ENCODE measurements around the gene ITSN1.
"Not testable (repeated sequence)": the region's sequence is repeated elsewhere in the genome, so short reads cannot be mapped to it uniquely, and the experiment has no call there.

The ITSN1 gene

DNA sequence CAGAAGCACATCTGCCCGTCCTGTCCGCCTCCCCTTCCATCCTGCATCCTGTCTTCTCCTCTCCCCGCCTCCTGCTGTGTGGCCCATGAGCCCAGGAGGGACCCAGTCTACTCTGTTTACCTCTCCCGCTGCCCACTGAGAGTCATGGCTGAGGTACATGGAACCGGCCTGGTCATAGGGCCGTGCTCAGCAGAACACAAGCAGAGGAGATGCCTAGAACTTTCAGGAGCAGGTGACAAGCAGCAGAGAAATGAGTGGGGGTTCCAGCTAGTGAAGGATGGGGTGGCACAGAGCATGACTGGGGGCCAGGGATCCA lies 202.5 kb downstream of the ITSN1 start:
- DNase-seq = no peak

DNA sequence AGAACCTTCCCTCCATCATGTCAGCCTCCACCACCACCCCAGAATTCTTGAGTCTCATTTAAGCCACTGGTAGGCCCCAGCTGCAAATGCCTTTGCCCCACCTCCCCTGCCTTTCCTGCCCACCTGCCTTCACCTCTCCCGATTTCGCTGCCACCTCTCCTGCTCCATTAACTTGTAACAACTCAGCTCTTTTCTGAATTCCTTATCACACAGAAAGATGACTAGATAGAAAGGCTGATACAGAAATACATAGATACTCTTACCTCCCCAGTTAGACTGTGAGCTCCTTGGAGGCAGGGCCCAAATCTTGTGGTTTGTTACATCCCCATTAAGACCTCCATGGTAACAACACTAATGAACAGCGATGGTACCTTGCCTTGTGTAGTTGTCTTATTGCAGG lies 203.8 kb downstream of the ITSN1 start:
- DNase-seq = no peak

DNA sequence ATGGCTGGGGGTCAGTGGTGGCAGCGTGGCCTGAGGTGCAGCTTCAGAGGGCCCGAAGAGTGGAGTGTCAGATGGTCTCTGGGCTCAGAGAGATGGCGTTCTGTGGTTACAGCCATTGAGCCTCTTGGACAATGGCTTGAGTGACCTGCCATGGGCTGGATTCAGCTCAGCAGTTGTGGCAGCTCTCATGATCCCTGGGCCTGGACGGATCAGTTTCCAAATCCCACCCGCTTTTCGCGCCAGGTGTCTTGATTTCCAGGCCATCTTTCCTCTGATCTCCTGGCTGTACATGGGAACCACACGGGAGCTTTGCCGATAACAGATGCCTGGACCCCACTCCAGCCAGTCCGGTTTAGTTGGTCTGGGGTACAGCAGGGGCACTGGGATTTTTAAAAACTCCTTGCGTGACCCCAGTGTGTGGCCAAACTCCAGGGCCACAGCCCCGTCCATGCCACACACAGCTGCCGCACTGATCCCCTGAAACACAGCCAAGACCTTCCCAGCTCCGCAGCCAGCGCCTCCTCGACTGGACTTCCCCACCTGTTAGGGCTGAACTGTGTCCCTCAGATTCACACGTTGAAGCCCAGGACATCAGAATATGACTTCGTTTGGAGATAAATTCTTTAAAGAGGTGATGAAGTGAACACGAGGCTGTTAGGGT lies 205.4 kb downstream of the ITSN1 start:
- no peak for DNase-seq

DNA sequence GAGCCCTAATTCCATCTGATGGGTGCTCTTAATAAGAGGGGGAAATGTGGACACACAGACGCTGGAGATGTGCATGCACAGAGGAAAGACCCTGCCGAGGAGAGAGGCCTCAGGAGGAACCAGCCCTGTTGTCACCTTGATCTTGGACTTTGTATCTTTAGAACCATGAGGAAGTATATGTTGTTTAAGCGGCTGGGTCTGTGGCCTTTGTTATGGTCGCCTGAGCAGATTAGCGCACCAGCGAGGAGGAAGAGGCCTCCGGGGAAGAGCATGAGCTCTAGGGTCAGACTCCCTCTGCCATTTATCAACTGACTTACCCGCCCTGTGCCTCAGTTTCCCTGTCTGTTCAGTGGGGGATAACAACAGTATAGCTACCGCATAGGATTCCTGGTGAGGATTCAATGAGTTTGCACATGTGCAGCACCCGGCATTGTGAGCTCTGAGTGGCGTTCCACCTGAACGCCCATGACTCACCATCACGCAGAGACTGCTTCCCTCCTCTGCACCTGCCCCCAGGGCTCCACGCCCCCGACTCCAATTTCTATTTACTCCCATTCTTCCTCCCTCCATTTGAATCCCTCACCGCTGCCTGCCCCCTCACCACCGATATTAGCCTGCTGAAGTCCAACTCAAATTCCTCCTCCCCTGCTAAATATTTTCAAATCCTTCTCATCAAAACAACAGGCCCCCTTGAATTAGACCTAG lies 206.1 kb downstream of the ITSN1 start:
- DNase-seq = no peak

DNA sequence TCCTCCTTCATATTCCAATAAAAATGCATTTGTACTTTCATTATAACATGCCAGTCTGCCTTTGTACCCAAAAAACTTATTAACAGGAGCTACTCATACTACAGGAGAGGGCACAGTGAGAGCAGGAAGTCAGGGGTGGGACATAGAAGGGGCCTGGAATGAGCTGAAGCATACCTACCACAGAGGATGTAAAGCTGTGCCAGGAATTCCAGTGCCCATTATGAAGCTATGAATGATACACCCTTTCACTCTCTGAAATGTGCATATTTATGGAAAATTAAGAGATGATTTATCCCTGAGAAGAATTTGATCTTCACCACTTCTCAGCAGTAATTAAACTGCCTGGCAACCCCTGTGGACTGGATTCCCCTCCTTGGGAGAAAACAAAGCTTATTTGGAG lies 207.5 kb downstream of the ITSN1 start:
- DNase-seq = no peak

DNA sequence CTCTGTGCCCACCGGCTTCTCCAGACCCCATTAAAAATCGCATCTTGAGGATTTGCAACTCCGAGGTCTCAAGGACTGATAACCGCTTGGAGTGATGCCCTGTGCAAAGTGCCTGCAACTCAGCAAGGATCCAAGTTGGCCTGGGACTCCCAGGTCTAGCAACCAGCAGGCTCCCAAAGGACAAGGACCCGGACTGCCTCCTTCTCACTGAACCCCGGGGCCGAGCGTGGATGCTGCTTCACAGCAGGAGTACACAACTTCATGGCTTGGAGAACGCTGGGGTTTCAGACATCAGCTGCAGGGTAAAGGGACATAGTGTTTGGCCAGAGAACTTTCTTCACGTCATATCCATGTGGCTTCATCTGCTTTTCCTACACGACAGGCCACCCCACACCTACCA lies 208.1 kb downstream of the ITSN1 start:
- DNase-seq = no peak

DNA sequence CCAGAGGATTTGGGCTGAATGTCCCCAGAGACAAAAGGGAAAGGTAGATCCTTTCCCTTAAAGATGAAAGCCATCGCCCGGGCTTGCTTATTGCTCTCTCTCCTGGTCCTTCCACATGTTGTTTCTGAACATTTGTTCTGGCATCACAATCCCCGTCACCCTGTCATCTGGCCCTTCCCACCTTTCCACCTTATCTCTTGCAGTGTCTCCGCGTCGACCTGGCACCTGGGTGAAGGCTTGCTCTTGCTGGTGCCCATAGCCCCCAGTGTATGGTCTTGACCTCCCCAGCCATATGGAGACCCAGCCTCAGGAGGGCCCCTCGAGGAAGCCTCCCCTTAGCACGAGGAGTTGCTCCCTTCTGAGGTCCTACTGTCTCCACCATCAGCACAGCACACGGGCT lies 208.7 kb downstream of the ITSN1 start:
- no peak for DNase-seq

DNA sequence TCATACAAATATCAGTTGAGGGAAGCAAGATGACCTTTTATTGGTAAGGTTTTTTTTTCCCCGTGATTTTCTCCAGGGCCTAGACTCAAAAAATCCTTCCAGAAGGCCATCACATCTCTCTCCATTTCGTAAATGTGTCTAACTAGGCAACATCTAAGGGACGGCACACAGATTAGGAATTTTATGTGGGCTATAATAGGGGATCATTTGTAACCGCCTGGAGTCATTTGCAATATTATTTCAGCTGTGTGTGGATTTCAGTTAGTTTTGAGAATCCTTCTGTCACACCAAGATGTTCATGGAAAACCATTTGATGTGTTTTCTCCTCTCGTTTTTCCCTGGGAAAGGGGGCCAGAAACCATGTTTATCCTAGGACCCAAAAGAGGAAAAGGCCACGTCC lies 210.2 kb downstream of the ITSN1 start:
- DNase-seq = no peak

DNA sequence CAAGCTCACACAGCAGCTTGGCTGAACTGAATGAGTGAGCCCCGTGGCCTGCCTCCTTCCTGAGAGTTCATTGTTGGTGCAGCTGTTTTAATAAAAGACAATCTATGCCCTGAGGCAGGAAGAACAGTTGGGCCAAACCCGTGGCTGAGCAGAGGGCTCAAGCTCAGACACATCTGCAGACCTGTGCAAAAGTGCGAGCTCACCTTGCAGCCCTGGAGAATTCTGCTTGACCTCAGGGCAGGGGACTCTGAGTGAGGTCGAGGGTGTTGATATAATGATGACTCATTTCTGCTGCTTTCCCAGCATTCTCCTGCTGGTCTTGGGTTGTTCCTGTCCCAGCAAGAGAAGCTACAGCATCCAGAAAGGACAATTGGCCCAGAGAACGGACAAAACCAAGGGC lies 212.3 kb downstream of the ITSN1 start:
- no peak for DNase-seq

DNA sequence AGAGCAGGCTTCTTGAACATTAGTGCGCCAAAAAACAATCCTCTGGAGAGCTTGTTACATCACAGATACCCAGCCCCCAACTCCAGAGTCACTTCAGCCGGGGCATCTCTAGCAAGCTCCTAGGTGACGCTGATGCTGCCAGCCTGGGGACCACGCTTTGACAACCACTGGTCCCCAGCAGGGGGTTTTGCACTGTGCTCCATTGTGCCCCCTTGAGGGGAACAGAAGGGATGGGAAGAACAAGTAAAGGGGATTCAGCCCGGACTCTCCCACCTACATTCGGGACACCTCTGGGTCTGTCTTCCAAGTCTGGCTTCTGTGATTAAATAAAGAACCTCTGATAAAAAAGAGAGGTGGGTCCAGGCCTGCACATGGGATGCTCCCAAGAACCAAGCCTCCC lies 212.9 kb downstream of the ITSN1 start:
- no peak for DNase-seq

DNA sequence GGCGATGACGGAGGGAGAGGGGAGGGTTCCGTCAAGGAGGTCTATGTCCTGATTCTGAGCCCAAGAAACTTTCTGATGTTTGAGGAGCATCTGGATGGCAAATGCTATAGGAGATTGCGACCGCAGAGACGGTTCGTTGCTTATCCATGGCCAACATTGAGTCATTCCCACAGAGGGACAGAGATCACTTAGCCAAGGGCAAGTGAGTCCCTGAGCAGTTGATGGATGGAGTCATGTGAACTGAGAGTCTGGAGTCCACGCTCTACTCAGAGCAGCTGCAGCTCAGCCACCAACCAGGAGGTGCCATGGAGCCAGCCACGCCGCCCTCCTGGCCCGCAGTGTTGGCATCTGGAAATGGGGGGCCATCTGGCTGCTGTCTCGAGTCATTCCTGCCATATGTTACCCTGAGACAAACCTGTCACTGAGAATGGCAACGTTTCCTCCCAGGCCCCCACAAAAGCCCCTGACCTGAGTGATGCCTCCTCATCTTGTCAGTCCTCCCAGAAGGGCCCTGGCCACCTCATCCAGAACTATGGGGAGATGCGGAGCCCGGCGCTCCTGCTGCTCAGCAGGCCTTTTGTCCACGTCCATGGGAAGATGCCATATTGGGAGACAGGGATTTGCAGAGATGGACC lies 214.7 kb downstream of the ITSN1 start:
- no peak for DNase-seq

DNA sequence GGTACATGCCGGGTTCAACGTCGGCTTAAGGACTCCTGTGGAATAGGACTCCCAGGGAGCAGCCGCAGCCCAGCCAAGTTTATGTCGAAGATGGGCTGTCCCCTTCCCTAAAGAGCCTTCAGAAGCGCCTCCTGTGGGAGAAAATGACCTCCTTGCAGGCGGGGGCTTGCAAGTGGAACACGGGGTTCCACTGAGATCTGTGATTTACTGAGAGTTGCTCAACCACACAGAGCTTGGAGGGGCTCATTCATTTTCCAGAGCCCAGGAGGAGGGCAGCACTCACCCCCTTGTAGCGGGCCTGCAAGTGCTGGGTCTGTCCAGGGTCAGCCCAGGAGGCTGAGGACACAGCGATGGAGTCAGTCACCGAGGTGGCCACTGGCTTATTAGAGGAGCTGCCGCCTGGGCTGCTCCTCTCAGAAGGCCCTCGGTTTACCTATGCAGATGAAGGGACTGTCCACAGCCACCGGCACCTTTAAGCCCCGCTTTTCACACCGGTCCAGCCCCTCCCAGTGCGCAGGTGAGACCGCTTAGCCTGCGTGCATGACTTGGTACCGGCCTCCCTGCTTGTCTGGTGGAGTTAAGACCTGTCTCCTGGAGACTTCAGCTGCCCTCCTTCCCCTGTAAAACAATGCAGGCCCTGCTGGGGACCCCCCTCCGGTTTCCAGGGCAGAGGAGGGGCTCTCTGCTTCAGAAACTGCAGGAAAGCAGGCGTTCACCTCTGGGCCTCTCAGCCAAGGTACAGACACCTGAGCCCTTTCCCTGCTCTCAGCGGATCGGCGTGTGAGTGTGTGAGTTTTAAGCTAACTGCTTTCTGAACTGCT lies 215.8 kb downstream of the ITSN1 start:
- DNase-seq = no peak

DNA sequence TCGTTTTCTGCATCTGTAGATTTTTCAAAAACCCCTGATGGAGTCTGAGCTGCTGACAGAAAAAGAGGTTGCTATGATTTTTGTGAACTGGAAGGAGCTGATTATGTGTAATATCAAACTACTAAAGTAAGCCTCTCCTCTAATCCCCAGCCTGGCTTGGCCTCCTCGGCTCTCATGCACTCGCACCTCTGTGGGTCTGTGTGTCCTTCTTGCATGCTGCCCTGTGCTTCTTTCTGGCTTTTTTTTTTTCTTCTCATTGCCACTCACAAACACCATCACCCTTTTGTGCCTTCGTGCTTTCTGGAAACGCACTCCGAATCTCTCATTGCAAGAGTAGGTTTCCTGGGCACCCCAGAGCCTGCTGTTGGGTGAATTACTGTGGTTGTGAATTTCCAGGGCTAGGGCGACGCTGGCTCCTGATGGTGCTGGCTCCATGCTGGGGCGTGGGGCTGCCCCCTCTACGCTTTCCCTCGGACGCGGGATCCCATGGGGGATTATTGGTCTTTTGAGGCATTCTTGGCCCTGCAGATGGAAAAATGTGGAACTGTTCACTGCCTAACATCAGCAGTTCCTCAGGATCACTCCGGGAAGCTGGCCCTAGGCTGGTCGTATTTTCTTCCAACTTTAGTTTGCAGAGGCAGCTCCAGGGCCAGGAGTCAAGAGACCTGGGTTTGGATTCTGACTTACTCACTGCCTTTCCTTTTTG lies 216.5 kb downstream of the ITSN1 start:
- DNase-seq = no peak

DNA sequence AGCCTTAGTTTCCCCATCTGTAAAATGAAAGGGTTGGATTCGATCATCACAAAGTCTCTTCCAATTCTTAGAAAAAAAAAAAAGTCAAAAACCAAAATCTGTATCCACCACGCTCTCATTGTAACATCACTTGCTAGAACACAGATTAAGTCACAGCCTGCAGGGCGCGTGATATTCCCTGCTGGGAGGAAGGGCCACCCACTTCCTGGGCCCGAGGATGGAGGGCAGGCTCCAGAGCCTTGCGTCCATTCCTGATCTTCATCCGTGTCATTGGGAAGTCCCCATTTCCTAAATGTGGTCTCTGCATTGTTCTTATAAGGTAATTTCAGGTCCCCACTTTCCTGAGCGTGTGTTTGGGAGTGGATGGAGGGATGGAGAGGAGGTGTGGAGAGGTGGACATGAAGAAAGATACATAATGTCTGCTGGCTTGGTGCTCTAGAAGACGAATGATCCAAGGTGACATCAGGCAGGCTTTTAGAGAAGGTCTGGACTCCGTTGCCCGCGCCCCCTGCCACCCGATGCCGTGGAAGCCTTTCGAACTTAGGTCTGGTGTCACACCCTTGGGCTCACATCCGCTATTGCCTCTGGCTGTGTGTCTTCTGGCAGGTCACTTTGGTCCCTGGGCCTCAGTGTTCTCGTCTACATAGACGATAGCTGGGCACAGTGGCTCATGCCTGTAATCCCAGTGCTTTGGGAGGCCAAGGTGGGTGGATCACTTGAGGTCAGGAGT lies 217.2 kb downstream of the ITSN1 start:
- no peak for DNase-seq

DNA sequence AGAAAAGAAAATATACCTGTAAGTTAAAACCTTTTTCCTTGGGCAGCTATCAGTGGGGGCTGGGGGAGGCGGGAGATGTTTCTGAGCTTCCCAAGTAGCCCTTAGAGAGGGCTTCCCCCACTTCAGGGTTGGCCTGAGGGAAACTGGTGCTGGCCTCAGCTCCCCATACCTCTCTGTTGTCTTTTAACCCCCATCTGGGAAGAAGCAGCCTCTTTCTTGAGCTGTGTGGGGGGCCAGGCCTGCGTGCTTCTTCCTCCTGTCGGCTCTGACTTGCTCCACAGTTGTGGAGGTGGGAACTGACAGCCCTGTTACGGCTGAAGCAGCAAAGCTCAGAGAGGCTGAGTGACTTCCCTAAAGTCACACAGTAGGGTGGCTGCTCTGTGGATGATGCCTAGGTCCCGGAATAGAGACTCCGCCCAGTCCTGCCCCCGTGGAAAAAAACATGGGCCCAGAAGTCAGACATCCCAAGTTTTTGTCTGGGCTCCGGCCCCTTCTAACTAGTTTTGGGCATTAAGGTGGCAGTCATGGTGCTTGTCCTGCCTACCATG lies 218.1 kb downstream of the ITSN1 start:
- DNase-seq = no peak

DNA sequence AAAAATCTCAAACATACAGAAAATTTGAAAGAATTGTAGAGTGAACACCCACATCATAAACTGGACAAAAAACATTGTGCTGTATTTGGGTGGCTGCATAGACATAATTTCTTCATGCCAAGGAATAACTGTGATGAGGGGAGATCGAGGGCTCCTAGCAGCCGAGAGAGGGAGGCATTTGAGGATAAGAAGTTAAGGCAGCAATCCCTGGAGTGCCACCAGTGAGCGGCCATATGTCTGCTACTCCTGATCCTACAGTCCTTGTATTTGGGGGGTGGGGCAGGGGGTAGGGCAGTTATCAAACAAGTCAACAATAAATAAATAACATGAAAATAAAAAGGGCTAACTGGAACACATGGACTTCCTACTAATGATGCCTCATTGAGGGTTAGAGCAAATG lies 218.8 kb downstream of the ITSN1 start:
- no peak for DNase-seq

DNA sequence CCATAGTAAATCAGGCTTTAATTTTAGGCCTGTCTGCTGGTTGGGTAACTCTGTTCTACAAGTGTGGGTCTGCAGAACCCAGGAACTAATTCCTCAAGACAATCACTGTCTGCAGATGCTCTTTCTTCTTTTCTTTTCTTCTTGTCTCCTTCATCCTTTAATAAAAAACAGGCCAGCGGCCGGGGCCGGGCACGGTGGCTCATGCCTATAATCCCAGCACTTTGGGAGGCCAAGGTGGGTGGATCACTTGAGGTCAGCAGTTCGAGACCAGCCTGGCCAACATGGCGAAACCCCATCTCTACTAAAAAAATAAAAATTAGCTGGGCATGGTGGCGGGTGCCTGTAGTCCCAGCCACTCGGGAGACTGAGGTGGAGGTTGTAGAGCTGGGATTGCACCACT lies 220.9 kb downstream of the ITSN1 start:
- DNase-seq = not testable (repeated sequence)

DNA sequence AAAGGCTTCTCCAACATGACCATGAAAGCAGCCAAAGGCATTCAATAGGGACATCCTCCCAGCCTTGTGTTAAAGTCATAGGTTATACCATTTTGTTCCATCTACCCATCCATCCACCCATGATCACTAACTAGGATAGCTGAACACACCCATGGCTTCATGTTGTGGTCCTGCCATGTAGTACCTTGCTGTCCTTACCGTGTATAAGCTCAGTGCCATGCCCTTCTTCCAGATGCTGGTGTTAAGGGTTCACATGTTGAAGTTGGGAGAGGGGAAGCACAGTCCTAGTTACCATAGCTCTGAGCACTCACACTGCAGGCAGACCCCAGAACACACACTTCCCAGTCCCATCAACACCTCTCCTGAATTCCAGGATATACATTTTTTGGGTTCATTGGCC lies 221.8 kb downstream of the ITSN1 start:
- DNase-seq = no peak

DNA sequence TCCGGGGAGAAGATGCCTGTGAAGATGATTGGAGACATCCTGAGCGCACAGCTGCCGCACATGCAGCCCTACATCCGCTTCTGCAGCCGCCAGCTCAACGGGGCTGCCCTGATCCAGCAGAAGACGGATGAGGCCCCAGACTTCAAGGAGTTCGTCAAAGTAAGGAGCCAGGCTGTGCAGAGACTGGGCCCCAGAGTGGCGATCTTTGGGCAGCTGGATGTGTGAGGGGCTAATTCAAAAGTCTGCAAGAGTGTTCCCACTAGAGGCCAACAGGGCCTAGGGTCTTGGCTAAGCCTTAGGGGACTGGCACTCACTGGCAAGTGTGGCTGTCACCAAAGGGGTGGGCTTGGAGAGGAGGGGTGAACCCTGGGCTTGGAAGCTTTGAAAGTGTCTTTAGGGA lies 222.9 kb downstream of the ITSN1 start:
- no peak for DNase-seq

DNA sequence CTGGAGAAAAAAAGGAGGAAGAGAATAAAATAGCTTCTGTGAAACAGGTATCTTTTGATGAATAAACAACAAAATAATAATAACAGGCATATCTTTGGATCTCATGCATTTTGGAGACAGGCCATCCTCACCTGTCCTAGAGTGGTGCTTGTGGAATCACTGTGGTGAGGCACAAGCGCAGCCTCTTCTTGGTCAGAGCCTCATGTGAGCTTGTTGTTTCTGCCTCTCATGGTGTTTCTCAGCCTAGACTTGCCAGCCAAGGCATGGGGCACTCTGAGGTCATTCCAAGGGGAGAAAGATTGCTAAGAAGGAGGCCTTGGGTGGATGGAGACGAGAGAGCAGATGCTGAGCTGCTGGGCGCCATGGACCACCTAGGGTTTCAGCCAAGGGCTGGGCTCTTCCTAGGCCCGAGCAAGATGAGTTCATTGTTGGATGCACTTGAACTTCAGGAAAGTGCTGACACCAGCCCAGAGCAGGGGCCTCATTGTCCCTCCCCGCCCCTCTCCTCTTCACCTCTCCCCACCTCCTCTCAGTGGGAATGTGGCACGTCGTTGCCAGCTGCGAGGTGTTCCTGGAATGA lies 223.8 kb downstream of the ITSN1 start:
- DNase-seq = no peak

DNA sequence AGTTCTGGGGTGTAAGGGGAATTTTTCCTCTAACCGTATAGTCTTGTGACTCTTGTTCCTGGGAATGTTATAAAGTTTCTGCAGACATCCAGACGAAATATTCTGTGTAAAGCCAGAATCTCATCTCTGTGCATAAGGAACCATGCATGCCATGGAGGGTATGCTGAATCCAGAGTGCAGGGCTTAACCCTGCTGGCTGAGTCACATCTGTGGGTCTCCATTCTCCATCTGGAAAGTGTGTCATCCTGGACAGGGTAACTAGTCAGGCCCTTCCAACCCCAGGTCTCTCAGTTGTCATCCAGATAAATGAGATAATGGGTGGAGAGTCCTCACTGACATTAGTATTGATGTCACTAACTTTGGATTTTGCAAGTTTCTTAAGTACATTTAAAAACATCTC lies 224.5 kb downstream of the ITSN1 start:
- DNase-seq = no peak

DNA sequence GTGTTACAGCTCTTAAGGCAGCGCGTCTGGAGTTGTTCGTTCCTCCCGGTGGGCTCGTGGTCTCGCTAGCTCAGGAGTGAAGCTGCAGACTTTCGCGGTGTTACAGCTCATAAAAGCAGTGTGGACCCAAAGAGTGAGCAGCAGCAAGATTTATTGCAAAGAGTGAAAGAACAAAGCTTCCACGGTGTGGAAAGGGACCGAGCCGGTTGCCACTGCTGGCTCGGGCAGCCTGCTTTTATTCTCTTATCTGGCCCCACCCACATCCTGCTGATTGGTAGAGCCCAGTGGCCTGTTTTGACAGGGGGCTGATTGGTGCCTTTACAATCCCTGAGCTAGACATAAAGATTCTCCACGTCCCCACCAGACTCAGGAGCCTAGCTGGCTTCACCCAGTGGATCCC lies 225.6 kb downstream of the ITSN1 start:
- DNase-seq = not testable (repeated sequence)

All from activated naive CD4-positive, alpha-beta T cell treated with Interleukin-2 at 50 U/mL for 16 hours (primary cell).